Prostate gland (tissue), 2 donors: ENCODE data around the gene AFAP1. TPM values are rescaled to one million over a fixed set of nuclear protein-coding genes. Genes with fewer than 3 reads are reported as not detected.

ENCODE experiments used
- DNase-seq: peaks from one replicate; pipeline ENCODE4 v3.0.0-alpha.2; 2019; ENCODE audit warnings: low spot score
- H3K27ac ChIP-seq, 2 donors: fragments of 200-600 bp; sonication (generic); 2 replicates each; pipeline ENCODE4 v1.5.1; 2017 to 2019
- H3K27me3 ChIP-seq: fragments of 200-600 bp; sonication (generic); replicated peaks from 2 replicates; pipeline ENCODE4 v1.5.1; 2019; ENCODE audit not compliant: insufficient read depth
- H3K36me3 ChIP-seq, 2 donors: fragments of 200-600 bp; sonication (generic); 1 replicate in 1 of 2; 2 replicates in 1 of 2; pipeline versions ENCODE4 v1.5.1 to v1.8.1; 2017 to 2019
- H3K4me1 ChIP-seq: fragments of 200-600 bp; sonication (generic); replicated peaks from 2 replicates; pipeline ENCODE4 v1.5.1; 2019
- H3K4me3 ChIP-seq, 2 donors: fragments of 200-600 bp; sonication (generic); 2 replicates each; pipeline ENCODE4 v1.5.1; 2017 to 2019
- H3K9me3 ChIP-seq: fragments of 200-600 bp; sonication (generic); 2 replicates; pipeline ENCODE4 v1.5.1; 2017
- CTCF ChIP-seq, 4 experiments: fragments of 200-600 bp in 2 of 4; fragments of 450-650 bp in 2 of 4; sonication (generic) in 2 of 4; IDR thresholded peaks; 1 replicate in 3 of 4; 2 replicates in 1 of 4; pipeline ENCODE4 v1.5.1; 2016 to 2019; ENCODE audit warnings: antibody characterized with exemption in 4 of 4, mild to moderate bottlenecking in 2 of 4, moderate library complexity in 2 of 4
- POLR2A ChIP-seq: fragments of 450-650 bp; IDR thresholded peaks from one replicate; pipeline ENCODE4 v1.6.1; 2016; ENCODE audit warnings: antibody characterized with exemption, mild to moderate bottlenecking
- POLR2AphosphoS5 ChIP-seq: sonication (generic); formaldehyde crosslinking; IDR thresholded peaks from one replicate; pipeline ENCODE4 v1.6.1; 2017; ENCODE audit warnings: antibody characterized with exemption
- WGBS: methylation state at CpG from one replicate; pipeline ENCODE4 v1.1.5; 2018; 5-methylcytosine and 5-hydroxymethylcytosine counted together
- intact Hi-C: fragments of 100-400 bp; cut with DNase I; formaldehyde crosslinking; loops from one replicate; pipeline ENCODE4 v1.14.2; 2022
- total RNA-seq, 2 donors: library from RNA; depleted of rRNA; stranded (reverse); fragments of >200 nt; gene quantifications; one replicate each; pipeline ENCODE4 v1.1.0, GENCODE V29; 2016

Gene AFAP1
- total RNA-seq, 2 donors from 2014 or later = 17.5 to 19.8 TPM

DNA sequence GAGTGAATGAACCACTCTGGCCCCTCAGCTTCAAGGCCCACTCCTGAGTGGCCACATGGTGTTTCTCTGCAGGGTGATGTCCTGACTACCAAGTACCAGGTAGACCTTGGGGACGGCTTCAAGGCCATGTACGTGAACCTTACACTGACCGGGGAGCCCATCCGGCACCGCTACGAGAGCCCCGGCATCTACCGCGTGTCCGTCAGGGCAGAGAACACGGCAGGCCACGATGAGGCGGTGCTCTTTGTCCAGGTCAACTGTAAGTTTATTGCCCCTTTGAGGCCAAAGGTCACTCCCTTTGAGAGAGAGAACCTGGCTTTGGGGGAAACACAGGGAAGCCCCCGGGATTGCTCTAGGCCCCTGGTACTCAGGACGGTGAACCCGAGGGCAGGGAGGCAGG, 216.0 kb downstream of the AFAP1 start:
- Histone ChIP-seq H3K27me3 (no peaks in the 10 kb centered on the region), H3K27ac (no peak overlapping the region), H3K9me3 (no peaks in the 10 kb centered on the region), H3K4me3 (no peak overlapping the region), H3K36me3 (no peaks in the 10 kb centered on the region), H3K4me1 (no peaks in the 10 kb centered on the region)
- TF ChIP-seq POLR2AphosphoS5 = no peak
- no peak for TF ChIP-seq POLR2A
- TF ChIP-seq CTCF (IDR thresholded peaks at IDR 0.05) = no peak
- intact Hi-C loops = no loop called here
- WGBS = 97% methylated on average over 16 of the region's 16 CpGs
- DNase-seq = no peak

- 67% methylated on average over 22 of the region's 22 CpGs for WGBS
- no peaks in the 10 kb centered on the region for H3K4me1 ChIP-seq
- no peaks in the 10 kb centered on the region for H3K36me3 ChIP-seq
- intact Hi-C loops = no loop called here
- no peak overlapping the region for H3K4me3 ChIP-seq
- TF ChIP-seq POLR2AphosphoS5 (no peak), CTCF (IDR thresholded peaks at IDR 0.05) (no peak), POLR2A (no peak)
- no peak for DNase-seq
- H3K27ac ChIP-seq = no peak overlapping the region
- no peaks in the 10 kb centered on the region for H3K9me3 ChIP-seq
- no peaks in the 10 kb centered on the region for H3K27me3 ChIP-seq
These were observed 216.8 kb downstream of the AFAP1 start for GRCh38 chr4:7722766-7723387.

DNA sequence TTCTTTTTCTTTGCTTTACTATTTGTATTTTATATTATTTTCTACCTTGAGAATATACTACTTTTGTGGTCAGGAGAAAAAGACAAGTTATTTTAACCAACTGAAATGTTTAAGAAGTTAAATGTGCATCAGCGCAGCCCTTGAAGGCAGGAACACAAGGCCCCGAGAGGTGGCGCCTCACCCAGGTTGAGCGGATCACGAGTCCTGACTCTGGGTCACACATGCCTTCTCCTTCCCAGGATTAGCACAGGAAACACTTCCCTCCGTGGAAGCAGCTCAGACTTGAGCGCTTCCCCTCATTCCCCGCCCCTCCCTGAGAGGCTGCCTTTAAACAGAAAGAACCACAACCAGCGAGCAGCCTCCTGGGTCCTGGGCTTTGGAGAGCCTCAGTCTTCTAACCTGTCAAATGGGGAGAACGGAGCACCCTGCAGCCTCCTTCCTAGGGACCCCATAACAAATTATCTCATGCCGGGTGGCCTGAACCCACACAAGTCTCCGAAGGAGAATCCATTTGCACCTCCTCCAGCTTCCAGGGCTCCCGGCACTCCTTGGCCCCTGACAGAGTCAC, 217.6 kb downstream of the AFAP1 start:
- intact Hi-C loops = no loop called here
- no peak overlapping the region for H3K4me3 ChIP-seq
- 78% methylated on average over 13 of the region's 13 CpGs for WGBS
- TF ChIP-seq POLR2AphosphoS5 (no peak), CTCF (IDR thresholded peaks at IDR 0.05) (no peak), POLR2A (no peak)
- no peak for DNase-seq
- H3K4me1 ChIP-seq = no peaks in the 10 kb centered on the region
- no peaks in the 10 kb centered on the region for H3K36me3 ChIP-seq
- H3K27me3 ChIP-seq = no peaks in the 10 kb centered on the region
- no peak overlapping the region for H3K27ac ChIP-seq
- no peaks in the 10 kb centered on the region for H3K9me3 ChIP-seq

DNA sequence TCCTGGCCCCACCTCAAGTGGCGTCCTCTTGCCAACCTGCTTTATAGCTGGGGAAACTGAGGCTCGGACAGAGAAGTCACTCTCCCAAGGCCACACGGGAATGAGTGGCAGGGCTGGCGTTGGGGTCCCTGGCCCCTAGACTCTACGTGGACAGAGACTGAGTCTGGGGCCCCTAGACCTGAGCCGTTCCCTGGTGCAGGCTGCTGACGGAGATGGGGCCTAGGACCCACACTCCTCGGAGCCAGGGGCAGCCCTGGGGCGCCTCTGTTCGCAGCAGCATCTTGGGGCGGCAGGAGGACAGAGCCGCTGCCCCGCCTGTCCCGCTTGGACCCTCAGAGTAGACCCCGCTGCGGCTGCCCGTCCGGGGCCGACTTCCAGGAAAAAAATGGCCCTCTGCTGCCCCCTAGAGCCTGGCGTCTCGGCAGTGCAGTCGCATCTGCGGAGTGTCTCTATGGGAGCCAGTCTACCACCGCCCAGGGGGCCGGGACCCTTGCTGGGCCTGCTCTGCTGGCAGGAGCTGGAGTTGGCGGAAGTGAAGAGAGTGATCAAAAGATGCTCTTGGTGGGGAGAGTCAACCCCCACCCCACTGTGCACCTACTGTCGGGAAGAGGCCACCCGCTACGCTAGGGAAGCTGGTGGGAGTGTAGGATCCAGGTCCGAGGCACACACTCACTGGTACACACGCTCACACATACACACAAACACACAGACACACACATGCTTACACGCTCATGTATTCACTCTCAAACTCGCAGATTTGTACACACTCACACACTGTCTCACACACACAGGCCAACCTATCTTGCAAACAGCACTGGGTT, 220.1 kb downstream of the AFAP1 start:
- H3K9me3 ChIP-seq = no peaks in the 10 kb centered on the region
- intact Hi-C loops = loop anchor here (2.0 to 5.0 kb wide), 2 partner anchors 257 to 527 kb away; partner anchors contain the start of gene SORCS2
- WGBS = 44% methylated on average over 15 of the region's 33 CpGs
- no peak overlapping the region for H3K4me3 ChIP-seq
- no peak overlapping the region for H3K27ac ChIP-seq
- peak; percentile 35 for DNase-seq
- peak; percentile 73 to 86 (median 74) for TF ChIP-seq CTCF (IDR thresholded peaks at IDR 0.05)
- no peak for TF ChIP-seq POLR2AphosphoS5
- no peaks in the 10 kb centered on the region for H3K36me3 ChIP-seq
- H3K27me3 ChIP-seq = no peaks in the 10 kb centered on the region
- no peaks in the 10 kb centered on the region for H3K4me1 ChIP-seq
